Kidney epithelial cell (primary cell): Measurements from ENCODE around the gene FAM114A1. TPM values are rescaled to one million over a fixed set of nuclear protein-coding genes. Genes with fewer than 3 reads are reported as not detected.
"Not testable (repeated sequence)": the region's sequence is repeated elsewhere in the genome, so short reads cannot be mapped to it uniquely, and the experiment has no call there.

Experiments
- DNase-seq: peaks from one replicate; pipeline ENCODE4 v3.0.0-alpha.2; 2010; ENCODE audit warnings: low read depth
- H3K27me3 ChIP-seq: 2 replicates; pipeline ENCODE4 v1.6.0; 2011; ENCODE audit warnings: low read length; ENCODE audit not compliant: control insufficient read depth, insufficient read depth
- H3K36me3 ChIP-seq: 2 replicates; pipeline ENCODE4 v1.5.1; 2011; ENCODE audit warnings: low read length; ENCODE audit not compliant: control insufficient read depth, insufficient read depth
- H3K4me3 ChIP-seq: 2 replicates; pipeline ENCODE4 v1.5.1; 2011; ENCODE audit warnings: low read depth, mild to moderate bottlenecking, control low read depth, low read length
- total RNA-seq: library from RNA; depleted of rRNA; stranded (reverse); fragments of >200 nt; gene quantifications from 2 replicates; pipeline ENCODE4 v1.2.3, GENCODE V29; 2015
- TF ChIP-seq, protein P1 (sequence below): IDR thresholded peaks from 2 replicates; pipeline ENCODE4 v1.5.1; 2011; ENCODE audit warnings: mild to moderate bottlenecking, moderate library complexity, low read length, control low read depth, inconsistent platforms; ENCODE audit not compliant: insufficient read depth, poor library complexity, severe bottlenecking

FAM114A1 gene
- total RNA-seq, 1 donor from 2014 or later, result 53.9 TPM

DNA sequence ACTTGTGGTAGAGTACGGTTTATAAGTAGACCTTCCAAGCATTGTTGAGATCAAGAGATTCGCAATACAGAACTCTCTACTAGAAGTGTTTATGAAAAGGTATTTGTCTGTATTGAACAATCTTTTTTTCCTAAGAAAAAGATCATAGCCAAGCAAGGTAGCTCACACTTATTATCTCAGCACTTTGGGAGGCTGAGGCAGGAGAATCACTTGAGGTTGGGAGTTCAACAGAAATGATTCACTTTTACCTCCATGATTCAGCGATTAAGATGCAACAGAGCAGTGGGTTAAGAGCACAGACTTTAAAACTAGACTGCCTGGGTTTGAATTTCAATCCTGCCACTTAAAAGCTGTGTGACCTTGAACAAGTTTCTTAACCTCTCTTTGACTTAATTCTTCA lies 90.3 kb downstream of the FAM114A1 start:
- no peak for DNase-seq

DNA sequence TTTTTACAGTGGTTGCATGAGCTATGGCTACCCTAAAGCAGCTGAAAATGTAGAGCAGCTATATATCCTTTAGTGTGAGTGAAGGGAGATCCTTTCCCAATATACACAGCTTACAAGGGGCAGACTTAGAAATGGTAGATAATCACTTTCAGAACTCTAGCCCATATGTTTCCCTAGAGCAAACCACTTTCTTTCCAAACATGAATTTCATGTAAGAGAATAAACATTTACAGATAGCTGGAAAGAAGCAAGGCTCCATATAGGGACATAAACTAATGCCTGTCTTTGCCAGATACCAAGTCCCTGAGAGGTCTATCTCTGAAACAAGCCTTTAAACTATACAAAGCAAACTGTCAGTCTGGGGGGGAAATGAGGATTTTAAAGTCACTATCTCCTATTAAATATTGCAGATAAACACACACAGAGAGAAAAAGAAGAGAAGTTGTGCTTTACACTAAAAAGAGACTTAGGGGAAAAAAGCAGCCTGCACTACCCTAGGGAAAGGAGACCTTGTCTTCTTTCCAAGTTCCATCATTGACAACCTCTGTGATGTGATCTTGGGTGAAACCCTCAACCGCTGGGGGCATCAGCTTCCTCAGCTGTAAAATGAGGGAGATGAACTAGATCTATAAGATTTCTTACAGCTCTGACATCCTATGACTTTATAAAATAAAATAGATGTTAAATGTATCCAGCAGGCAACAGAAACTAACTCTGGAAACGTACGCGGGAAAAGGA lies 91.0 kb downstream of the FAM114A1 start:
- TF ChIP-seq, protein P1, sequence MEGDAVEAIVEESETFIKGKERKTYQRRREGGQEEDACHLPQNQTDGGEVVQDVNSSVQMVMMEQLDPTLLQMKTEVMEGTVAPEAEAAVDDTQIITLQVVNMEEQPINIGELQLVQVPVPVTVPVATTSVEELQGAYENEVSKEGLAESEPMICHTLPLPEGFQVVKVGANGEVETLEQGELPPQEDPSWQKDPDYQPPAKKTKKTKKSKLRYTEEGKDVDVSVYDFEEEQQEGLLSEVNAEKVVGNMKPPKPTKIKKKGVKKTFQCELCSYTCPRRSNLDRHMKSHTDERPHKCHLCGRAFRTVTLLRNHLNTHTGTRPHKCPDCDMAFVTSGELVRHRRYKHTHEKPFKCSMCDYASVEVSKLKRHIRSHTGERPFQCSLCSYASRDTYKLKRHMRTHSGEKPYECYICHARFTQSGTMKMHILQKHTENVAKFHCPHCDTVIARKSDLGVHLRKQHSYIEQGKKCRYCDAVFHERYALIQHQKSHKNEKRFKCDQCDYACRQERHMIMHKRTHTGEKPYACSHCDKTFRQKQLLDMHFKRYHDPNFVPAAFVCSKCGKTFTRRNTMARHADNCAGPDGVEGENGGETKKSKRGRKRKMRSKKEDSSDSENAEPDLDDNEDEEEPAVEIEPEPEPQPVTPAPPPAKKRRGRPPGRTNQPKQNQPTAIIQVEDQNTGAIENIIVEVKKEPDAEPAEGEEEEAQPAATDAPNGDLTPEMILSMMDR, result no peak

More for the DNA sequence above, 90.3 kb downstream of the FAM114A1 start:
- H3K27me3 ChIP-seq, result no peaks in the 10 kb centered on the region
- H3K4me3 ChIP-seq, result no peak overlapping the region
- no peaks in the 10 kb centered on the region for H3K36me3 ChIP-seq
- TF ChIP-seq, protein P1, result no peak

DNA sequence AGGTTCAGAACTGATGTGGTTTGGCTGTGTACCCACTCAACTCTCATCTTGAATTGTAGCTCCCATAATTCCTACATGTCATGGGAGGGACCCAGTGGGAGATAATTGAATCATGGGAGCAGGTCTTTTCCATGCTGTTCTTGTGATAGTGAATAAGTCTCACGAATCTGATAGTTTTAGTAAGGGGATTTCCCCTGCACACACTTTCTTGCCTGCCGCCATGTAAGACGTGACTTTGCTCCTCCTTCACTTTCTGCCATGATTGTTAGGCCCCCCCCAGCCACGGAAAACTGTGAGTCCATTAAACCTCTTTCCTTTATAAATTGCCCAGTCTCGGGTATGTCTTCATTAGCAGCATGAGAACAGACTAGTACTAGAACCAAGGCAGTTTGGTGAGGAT lies 91.6 kb downstream of the FAM114A1 start:
- DNase-seq, H3K27me3 ChIP-seq, H3K4me3 ChIP-seq, H3K36me3 ChIP-seq: not testable (repeated sequence)

More for the DNA sequence above, 91.0 kb downstream of the FAM114A1 start:
- Histone ChIP-seq H3K27me3 (no peaks in the 10 kb centered on the region), H3K4me3 (no peak overlapping the region), H3K36me3 (no peaks in the 10 kb centered on the region)
- no peak for DNase-seq

DNA sequence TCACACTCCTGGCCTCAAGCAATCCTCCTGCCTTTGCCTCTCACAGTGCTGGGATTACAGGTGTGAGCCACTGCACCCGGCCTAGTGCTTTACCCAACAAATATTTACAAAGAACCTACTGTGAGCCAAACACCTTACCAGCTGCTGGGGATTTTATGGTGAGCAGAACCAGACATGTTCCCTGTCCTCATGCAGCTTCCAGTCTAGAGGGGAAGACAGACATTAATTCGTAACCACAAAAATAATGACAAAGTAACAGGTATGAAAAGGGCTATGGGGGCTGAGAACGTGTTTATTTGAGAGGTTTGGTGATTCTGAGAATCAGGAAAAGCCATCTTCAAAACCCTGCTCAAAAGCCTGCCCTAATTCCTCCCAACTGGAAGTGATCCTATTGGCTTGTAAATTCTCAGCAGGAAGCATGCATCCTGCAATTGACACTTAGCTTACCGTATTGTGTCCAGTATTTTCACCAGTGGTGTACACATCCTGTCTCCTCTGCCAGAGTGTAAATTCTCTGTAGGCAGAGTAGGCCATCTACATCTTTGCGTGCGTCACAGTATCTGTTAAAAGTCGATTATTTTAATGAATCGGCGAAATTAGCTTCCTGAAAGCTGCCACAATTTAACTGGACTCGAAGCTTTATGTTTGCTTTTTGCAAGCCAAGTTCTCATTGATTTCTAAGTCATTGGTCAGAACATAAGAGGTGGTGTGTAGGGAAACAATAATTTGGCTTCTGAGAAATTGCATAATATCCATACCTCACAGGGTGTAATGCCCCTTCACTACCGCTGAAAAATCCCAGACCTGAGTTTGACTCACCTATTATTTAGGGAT lies 97.6 kb downstream of the FAM114A1 start:
- Histone ChIP-seq H3K27me3 (no peaks in the 10 kb centered on the region), H3K36me3 (no peaks in the 10 kb centered on the region), H3K4me3 (no peak overlapping the region)
- DNase-seq, result no peak
- TF ChIP-seq, protein P1, result no peak

DNA sequence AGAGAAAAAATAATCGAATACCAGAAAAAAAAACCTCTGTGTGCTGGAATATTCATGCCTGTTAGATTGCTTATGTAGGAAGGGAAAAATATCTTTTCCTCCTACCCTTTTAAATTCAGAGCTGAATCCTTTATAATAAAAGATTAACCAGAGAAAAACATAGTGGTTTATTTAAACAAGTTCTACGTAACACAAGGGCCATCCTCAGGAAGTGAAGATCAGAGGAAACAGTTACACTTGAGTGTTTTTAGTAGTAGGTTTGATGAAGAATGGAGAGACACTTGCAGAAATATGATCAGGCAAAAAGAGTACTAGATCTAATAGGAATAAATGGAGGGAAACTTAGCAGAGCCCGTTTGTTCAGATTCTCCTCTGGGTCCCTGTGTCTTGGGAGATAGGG lies 98.3 kb downstream of the FAM114A1 start:
- Histone ChIP-seq H3K4me3 (no peak overlapping the region), H3K27me3 (no peaks in the 10 kb centered on the region), H3K36me3 (no peaks in the 10 kb centered on the region)
- TF ChIP-seq, protein P1, result no peak
- no peak for DNase-seq

DNA sequence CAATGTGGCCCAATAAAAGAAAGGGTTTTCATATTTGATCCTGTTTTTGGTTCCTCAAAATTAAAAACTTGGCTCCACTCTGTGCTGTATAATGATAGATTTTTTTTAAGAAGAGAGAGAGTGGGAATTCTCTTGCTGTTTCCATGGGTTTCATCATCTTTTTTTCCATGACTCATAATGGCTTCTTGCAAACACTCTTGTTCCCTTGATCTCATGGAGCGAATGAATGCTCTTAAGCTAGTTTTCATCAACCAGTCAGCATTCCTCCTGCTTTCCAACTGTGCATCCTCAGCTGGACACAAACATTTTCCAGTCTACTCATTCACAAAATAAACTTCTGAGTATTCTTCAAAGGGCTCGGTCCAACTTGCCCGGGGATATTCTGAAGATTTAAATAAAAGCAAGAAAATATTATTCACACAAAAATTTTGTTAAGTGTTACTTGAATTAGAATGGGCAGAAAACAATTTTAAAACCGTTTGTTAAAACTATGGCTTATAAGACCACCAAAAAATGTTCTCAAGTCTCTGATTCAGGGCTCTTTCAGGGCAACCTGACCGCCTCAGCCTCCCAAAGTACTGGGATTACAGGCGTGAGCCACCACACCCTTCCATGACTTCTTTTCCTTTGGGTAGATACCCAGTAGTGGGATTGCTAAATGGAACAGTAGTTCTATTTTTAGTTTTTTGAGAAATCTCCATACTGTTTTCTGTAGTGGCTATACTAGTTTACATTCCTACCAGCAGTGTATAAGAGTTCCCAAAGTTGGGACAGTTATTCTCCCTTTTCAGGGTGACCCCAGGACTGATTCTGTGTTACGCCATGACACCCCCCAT lies 99.9 kb downstream of the FAM114A1 start:
- TF ChIP-seq, protein P1, result no peak
- Histone ChIP-seq H3K27me3 (no peaks in the 10 kb centered on the region), H3K4me3 (no peak overlapping the region)

More for the DNA sequence above, 99.9 kb downstream of the FAM114A1 start:
- no peaks in the 10 kb centered on the region for H3K36me3 ChIP-seq
- peak; percentile 90 for DNase-seq
